Testis (tissue), 3 donors: ENCODE data around the gene PRDM13. TPM values are rescaled to one million over a fixed set of nuclear protein-coding genes. Genes with fewer than 3 reads are reported as not detected.
A peak's percentile ranks its signal among the peaks of the same experiment; 100 is the strongest.

Experiments used
- DNase-seq: peaks from one replicate; pipeline ENCODE4 v3.0.0-alpha.2; 2019
- H3K27ac ChIP-seq, 2 donors: fragments of 200-600 bp; sonication (generic); one replicate each; pipeline ENCODE4 v1.5.1; 2019
- H3K27me3 ChIP-seq: fragments of 200-600 bp; sonication (generic); one replicate; pipeline ENCODE4 v1.5.1; 2019
- H3K36me3 ChIP-seq: fragments of 200-600 bp; sonication (generic); one replicate; pipeline ENCODE4 v1.5.1; 2017; ENCODE audit warnings: low read depth; ENCODE audit errors: missing control alignments
- H3K4me1 ChIP-seq: fragments of 200-600 bp; sonication (generic); one replicate; pipeline ENCODE4 v1.5.1; 2019
- H3K4me3 ChIP-seq, 2 donors: fragments of 200-600 bp; sonication (generic); one replicate each; pipeline ENCODE4 v1.5.1; 2017 to 2019
- H3K9me3 ChIP-seq: fragments of 200-600 bp; sonication (generic); one replicate; pipeline ENCODE4 v1.5.1; 2017
- CTCF ChIP-seq, 3 experiments: fragments of 450-650 bp in 2 of 3; fragments of 200-600 bp in 1 of 3; sonication (generic) in 1 of 3; IDR thresholded peaks; one replicate each; pipeline ENCODE4 v1.5.1; 2016 to 2019; ENCODE audit warnings: antibody characterized with exemption in 3 of 3, mild to moderate bottlenecking in 2 of 3, moderate library complexity in 1 of 3
- POLR2A ChIP-seq: fragments of 450-650 bp; IDR thresholded peaks from one replicate; pipeline ENCODE4 v1.6.1; 2017; ENCODE audit warnings: antibody characterized with exemption, mild to moderate bottlenecking, moderate library complexity
- WGBS, 2 donors: methylation state at CpG; one replicate each; pipeline ENCODE4 v1.1.5; 2018; 5-methylcytosine and 5-hydroxymethylcytosine counted together
- intact Hi-C: fragments of 100-400 bp; cut with DNase I; formaldehyde crosslinking; loops from one replicate; pipeline ENCODE4 v1.15.1; 2023; ENCODE audit warnings: low total_unique reads
- polyA plus RNA-seq: library from polyadenylated mRNA; stranded (reverse); fragments of 350-450 nt; fragmentation: Illumina TruSeq; extraction: RNeasy Lipid Tissue Mini Kit (QIAGEN cat#74804); gene quantifications from one replicate; pipeline ENCODE4 v1.2.3, GENCODE V29; 2014; ENCODE audit warnings: low read depth, low replicate concordance; ENCODE audit not compliant: insufficient read depth
- total RNA-seq, 2 donors: library from RNA; depleted of rRNA; stranded (reverse); fragments of >200 nt; gene quantifications; one replicate each; pipeline ENCODE4 v1.2.3, GENCODE V29; 2016

Gene PRDM13
- total and polyA plus RNA-seq, 3 donors from 2014 or later = 0.16 to 1.0 (median 0.68) TPM

DNA sequence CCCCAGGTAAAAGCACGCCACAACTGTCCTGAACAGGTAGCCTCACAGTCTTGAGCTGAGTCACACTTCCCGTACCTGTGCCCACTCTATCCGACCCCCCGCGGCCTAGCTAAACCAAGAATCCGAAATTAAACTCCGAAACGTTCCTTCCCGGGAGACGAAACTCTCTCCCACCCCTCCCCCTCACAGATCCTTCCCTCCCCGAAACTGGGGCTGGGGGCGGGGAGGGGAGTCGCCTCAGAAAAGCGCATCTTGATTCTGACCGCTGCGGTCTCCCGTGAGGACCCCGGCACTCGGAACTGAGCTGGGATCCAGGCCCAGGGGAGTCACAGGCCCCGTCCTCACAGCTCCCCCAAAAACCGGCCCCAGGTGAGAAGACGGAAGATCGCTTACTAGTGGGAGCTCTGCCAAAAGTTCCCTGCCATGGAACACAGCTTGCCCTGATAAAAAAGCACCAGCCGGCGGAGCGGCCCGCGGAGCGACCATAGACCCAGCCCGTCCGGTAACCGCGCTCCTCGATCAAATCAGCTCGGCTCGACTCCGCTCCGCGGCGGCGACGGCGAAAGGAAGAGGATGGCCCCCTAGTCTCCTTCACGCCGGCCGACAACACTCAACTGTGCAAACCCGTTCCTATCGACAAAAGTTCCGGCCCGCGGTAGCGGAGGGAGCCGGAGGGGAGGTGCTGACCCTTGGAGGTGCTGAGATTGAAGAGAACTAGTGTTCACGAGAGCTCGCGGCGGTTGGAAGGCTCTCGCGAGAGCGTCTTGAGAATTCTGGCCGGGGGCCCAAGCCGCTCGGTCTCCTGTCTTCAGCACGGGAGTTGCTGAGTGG, 38.3 kb upstream of the PRDM13 start, which contains the start of gene CCNC:
Gene CCNC (minus strand): TSS at position 558 of the 831 bp plus-strand sequence. CDS start 133 bp downstream, at position 425.
- WGBS, 2 donors = 0% methylated on average over 33 to 64 of the region's 64 CpGs
- Histone ChIP-seq H3K27me3 (no peaks in the 10 kb centered on the region), H3K4me1 (peaks cover 7% of the 10 kb centered on the region), H3K36me3 (no peaks in the 10 kb centered on the region), H3K9me3 (no peaks in the 10 kb centered on the region), H3K4me3 (peak within 1 kb of the TSS; percentile 79 to 98), H3K27ac (peak within 1 kb of the TSS; percentile 78 to 87)
- intact Hi-C loops = no loop called here
- peak; percentile 96 for DNase-seq
- no peak for TF ChIP-seq POLR2A
- no peak for TF ChIP-seq CTCF (IDR thresholded peaks at IDR 0.05)

DNA sequence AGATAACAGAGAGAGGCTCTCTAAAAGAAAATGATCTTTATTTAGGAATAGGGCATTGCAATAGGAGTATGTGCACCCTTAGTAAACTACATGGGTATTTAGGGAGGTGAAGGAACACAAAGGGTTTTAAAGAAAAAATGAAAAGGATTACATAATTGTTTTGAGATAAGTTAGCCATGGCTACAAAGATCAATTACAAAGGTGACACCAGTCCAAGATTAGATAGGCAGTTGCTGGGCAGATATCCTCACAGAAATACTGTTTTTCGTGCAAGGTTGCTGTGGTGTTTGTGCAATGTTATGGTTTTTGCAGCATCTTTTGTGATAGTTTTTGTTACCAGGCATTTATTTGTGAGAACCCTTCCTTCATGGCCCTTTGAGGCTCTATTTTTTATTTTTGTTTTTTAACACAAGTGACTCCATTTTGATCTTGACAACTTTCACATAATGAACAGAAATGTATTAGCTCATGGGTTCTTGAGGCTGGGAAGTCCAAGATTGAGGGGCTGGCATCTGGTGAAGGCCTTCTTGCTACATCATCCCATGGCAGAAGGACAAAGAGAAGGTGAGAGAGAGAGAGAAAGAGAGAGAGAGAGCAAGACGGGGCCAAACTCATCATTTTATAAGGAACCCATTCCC, 32.5 kb upstream of the PRDM13 start:
- 87 to 96% methylated on average over 2 of the region's 2 CpGs for WGBS, 2 donors
- Histone ChIP-seq H3K4me1 (no peaks in the 10 kb centered on the region), H3K36me3 (no peaks in the 10 kb centered on the region), H3K27ac (no peak overlapping the region), H3K9me3 (no peaks in the 10 kb centered on the region), H3K27me3 (no peaks in the 10 kb centered on the region), H3K4me3 (no peak overlapping the region)
- no peak for DNase-seq
- intact Hi-C loops = no loop called here
- TF ChIP-seq CTCF (IDR thresholded peaks at IDR 0.05) (no peak), POLR2A (no peak)

DNA sequence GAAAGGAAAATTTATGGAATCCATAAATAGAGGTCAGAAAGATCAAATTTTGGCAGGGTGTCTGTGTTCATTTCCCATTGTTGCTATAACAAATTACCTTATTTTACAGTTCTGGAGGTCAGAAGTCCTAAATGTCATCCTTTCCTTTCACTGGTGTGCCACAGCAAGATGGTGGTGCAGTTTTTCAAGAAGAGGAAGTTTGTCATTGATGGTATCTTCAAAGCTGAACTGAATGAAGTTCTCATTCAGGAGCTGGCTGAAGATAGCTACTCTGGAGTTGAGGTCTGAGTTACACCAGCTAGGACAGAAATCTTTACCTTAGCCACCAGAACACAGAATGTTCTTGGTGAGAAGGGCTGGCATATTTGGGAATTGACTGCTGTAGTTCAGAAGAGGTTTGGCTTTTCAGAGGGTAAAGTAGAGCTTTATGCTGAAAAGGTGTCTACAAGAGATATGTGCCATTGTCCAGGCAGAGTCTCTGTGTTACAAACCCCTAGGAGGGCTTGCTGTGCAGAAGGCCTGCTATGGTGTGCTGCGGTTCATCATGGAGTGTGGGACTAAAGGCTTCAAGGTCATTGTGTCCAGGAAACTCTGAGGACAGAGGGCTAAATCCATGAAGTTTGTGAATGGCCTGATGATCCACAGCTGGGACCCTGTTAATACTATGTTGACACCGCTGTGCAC, 30.9 kb upstream of the PRDM13 start:
- Histone ChIP-seq H3K4me3 (no peak overlapping the region), H3K36me3 (no peaks in the 10 kb centered on the region), H3K27me3 (no peaks in the 10 kb centered on the region), H3K9me3 (no peaks in the 10 kb centered on the region), H3K4me1 (no peaks in the 10 kb centered on the region), H3K27ac (no peak overlapping the region)
- DNase-seq = no peak
- WGBS, 2 donors = 83 to 97% methylated on average over 1 to 2 of the region's 2 CpGs
- intact Hi-C loops = no loop called here
- no peak for TF ChIP-seq POLR2A
- TF ChIP-seq CTCF (IDR thresholded peaks at IDR 0.05) = no peak

DNA sequence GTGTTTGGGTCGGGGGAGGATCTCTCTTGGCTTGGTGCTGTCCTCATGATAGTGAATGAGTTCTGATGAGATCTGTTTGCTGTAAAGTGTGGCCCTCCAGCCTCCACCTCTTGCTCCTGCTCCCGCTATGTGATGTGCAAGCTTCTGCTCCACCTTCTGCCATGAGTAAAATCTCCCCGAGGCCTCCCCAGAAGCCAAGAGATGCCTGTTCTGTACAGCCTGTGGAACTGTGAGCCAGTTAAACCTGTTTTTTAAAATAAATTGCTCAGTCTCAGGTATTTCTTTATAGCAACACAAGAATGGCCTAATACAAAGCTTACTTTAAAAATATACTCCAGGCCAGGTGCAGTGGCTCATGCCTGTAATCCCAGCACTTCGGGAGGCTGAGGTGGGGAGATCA, 26.9 kb upstream of the PRDM13 start:
- Histone ChIP-seq H3K4me1 (no peaks in the 10 kb centered on the region), H3K4me3 (no peak overlapping the region), H3K27me3 (no peaks in the 10 kb centered on the region), H3K27ac (no peak overlapping the region), H3K9me3 (no peaks in the 10 kb centered on the region), H3K36me3 (no peaks in the 10 kb centered on the region)
- intact Hi-C loops = no loop called here
- 89 to 97% methylated on average over 4 of the region's 4 CpGs for WGBS, 2 donors
- TF ChIP-seq CTCF (IDR thresholded peaks at IDR 0.05) (no peak), POLR2A (no peak)
- no peak for DNase-seq
